Activated naive CD8-positive, alpha-beta T cell treated with anti-CD3 and anti-CD28 coated beads, Interleukin-2, amount 10 ng/mL, durations not matched to agents 7 days and 5 days (primary cell): ENCODE measurements around the gene RNF214. TPM values are rescaled to one million over a fixed set of nuclear protein-coding genes. Genes with fewer than 3 reads are reported as not detected.
"Not testable (repeated sequence)": the region's sequence is repeated elsewhere in the genome, so short reads cannot be mapped to it uniquely, and the experiment has no call there.

Experiments used
- ATAC-seq: fragments of 150-1000 bp; cut with Tn5 transposase; one replicate; pipeline ENCODE4 v1.10.0; 2021; ENCODE audit warnings: low read depth, moderate library complexity
- POLR2A ChIA-PET: fragments of 350-600 bp; sonication (Branson Sonifier 250); formaldehyde crosslinking; loops from one replicate; lab custom pipeline; 2021; ENCODE audit warnings: antibody characterized with exemption; lab: Charles Lee
- DNase-seq: peaks from one replicate; pipeline ENCODE4 v3.0.0; 2021
- H3K27ac Mint-ChIP-seq: one replicate; pipeline ENCODE4 v1.8.0; 2022; ENCODE audit warnings: mild to moderate bottlenecking, mixed read lengths
- H3K27me3 Mint-ChIP-seq: one replicate; pipeline ENCODE4 v1.8.0; 2022; ENCODE audit warnings: mild to moderate bottlenecking, moderate library complexity, mixed read lengths
- H3K36me3 Mint-ChIP-seq: one replicate; pipeline ENCODE4 v1.8.0; 2021; ENCODE audit warnings: mild to moderate bottlenecking, mixed read lengths
- H3K4me1 Mint-ChIP-seq: one replicate; pipeline ENCODE4 v1.8.0; 2021; ENCODE audit warnings: mixed read lengths
- H3K4me3 Mint-ChIP-seq: one replicate; pipeline ENCODE4 v1.8.0; 2022; ENCODE audit warnings: mild to moderate bottlenecking, moderate library complexity, mixed read lengths
- H3K9me3 Mint-ChIP-seq: one replicate; pipeline ENCODE4 v1.8.0; 2021; ENCODE audit warnings: mixed read lengths
- total RNA-seq, 2 experiments: library from RNA; stranded (reverse); gene quantifications; one replicate each; pipeline ENCODE4 v1.2.3, GENCODE V29; 2021

The RNF214 gene
- total RNA-seq, 2 experiments from 2014 or later = 22.6 to 26.0 TPM

- Mint-ChIP-seq H3K36me3 (peaks cover 10% of the 10 kb centered on the region), H3K4me1 (no peaks in the 10 kb centered on the region), H3K27ac (no peak overlapping the region), H3K27me3 (no peaks in the 10 kb centered on the region), H3K9me3 (no peaks in the 10 kb centered on the region), H3K4me3 (no peak overlapping the region)
- DNase-seq (no peak), ATAC-seq (no peak)
- POLR2A ChIA-PET = no interaction called here
Measured at GRCh38 chr11:117200813-117201657, 31.4 kb upstream of the RNF214 start.

GRCh38 chr11:117201658-117202305 is 30.7 kb upstream of the RNF214 start:
- POLR2A ChIA-PET = interaction anchor here (1.1 kb wide), 1 partner anchor 20 kb away, joined by 3 read pairs; no protein-coding TSS in a partner anchor
- DNase-seq = no peak
- Mint-ChIP-seq H3K4me1 (no peaks in the 10 kb centered on the region), H3K27me3 (no peaks in the 10 kb centered on the region), H3K27ac (no peak overlapping the region), H3K36me3 (peaks cover 9% of the 10 kb centered on the region), H3K9me3 (no peaks in the 10 kb centered on the region), H3K4me3 (no peak overlapping the region)
- no peak for ATAC-seq

- Mint-ChIP-seq H3K27ac (no peak overlapping the region), H3K9me3 (no peaks in the 10 kb centered on the region), H3K36me3 (peaks cover 9% of the 10 kb centered on the region), H3K27me3 (no peaks in the 10 kb centered on the region), H3K4me1 (no peaks in the 10 kb centered on the region), H3K4me3 (no peak overlapping the region)
- POLR2A ChIA-PET = interaction anchor here (1.1 to 1.8 kb wide), 3 partner anchors 9 to 19 kb away, joined by 3 to 7 read pairs (median 5); no protein-coding TSS in a partner anchor
- ATAC-seq (no peak), DNase-seq (no peak)
Measured at GRCh38 chr11:117202386-117203068, 29.9 kb upstream of the RNF214 start.

- ATAC-seq = peak; percentile 21
- H3K27me3 Mint-ChIP-seq = no peaks in the 10 kb centered on the region
- H3K36me3 Mint-ChIP-seq = peaks cover 9% of the 10 kb centered on the region
- no peak overlapping the region for H3K27ac Mint-ChIP-seq
- POLR2A ChIA-PET = interaction anchor here (1.1 to 1.8 kb wide), 3 partner anchors 9 to 19 kb away, joined by 3 to 7 read pairs (median 5); no protein-coding TSS in a partner anchor
- DNase-seq = no peak
- H3K4me1 Mint-ChIP-seq = no peaks in the 10 kb centered on the region
- H3K9me3 Mint-ChIP-seq = no peaks in the 10 kb centered on the region
- H3K4me3 Mint-ChIP-seq = no peak overlapping the region
Measured at GRCh38 chr11:117203069-117203407, 29.4 kb upstream of the RNF214 start.

GRCh38 chr11:117204283-117205080 is 28.0 kb upstream of the RNF214 start:
- Mint-ChIP-seq H3K4me1 (peaks cover 2% of the 10 kb centered on the region), H3K9me3 (no peaks in the 10 kb centered on the region), H3K36me3 (peaks cover 9% of the 10 kb centered on the region), H3K27me3 (no peaks in the 10 kb centered on the region), H3K27ac (peak overlapping the region; percentile 11), H3K4me3 (no peak overlapping the region)
- no peak for DNase-seq
- ATAC-seq = no peak
- POLR2A ChIA-PET = interaction anchor here (0.9 kb wide), 1 partner anchor 48 kb away, joined by 3 read pairs; no protein-coding TSS in a partner anchor

GRCh38 chr11:117205211-117205818 is 27.2 kb upstream of the RNF214 start:
- Mint-ChIP-seq H3K27ac (no peak overlapping the region), H3K27me3 (no peaks in the 10 kb centered on the region), H3K36me3 (peaks cover 12% of the 10 kb centered on the region), H3K4me3 (no peak overlapping the region), H3K4me1 (peaks cover 2% of the 10 kb centered on the region), H3K9me3 (no peaks in the 10 kb centered on the region)
- POLR2A ChIA-PET = no interaction called here
- DNase-seq = no peak
- ATAC-seq = no peak

GRCh38 chr11:117206111-117206510 is 26.4 kb upstream of the RNF214 start:
- POLR2A ChIA-PET = not testable (repeated sequence)

GRCh38 chr11:117206859-117207258 is 25.6 kb upstream of the RNF214 start:
- H3K36me3 Mint-ChIP-seq = peaks cover 15% of the 10 kb centered on the region
- POLR2A ChIA-PET, DNase-seq, H3K4me1 Mint-ChIP-seq, H3K9me3 Mint-ChIP-seq, H3K4me3 Mint-ChIP-seq, H3K27ac Mint-ChIP-seq, H3K27me3 Mint-ChIP-seq, ATAC-seq: not testable (repeated sequence)

More at GRCh38 chr11:117206111-117206510, 26.4 kb upstream of the RNF214 start:
- H3K36me3 Mint-ChIP-seq = peaks cover 15% of the 10 kb centered on the region
- H3K4me3 Mint-ChIP-seq, H3K4me1 Mint-ChIP-seq, DNase-seq, ATAC-seq, H3K27ac Mint-ChIP-seq, H3K9me3 Mint-ChIP-seq, H3K27me3 Mint-ChIP-seq: not testable (repeated sequence)

- POLR2A ChIA-PET, DNase-seq: not testable (repeated sequence)
Measured at GRCh38 chr11:117207481-117207880, 25.0 kb upstream of the RNF214 start.

GRCh38 chr11:117208710-117209109 is 23.8 kb upstream of the RNF214 start:
- ATAC-seq, H3K27ac Mint-ChIP-seq, POLR2A ChIA-PET, H3K9me3 Mint-ChIP-seq, H3K4me3 Mint-ChIP-seq, DNase-seq, H3K27me3 Mint-ChIP-seq, H3K4me1 Mint-ChIP-seq: not testable (repeated sequence)
- H3K36me3 Mint-ChIP-seq = peaks cover 18% of the 10 kb centered on the region

More at GRCh38 chr11:117207481-117207880, 25.0 kb upstream of the RNF214 start:
- H3K9me3 Mint-ChIP-seq, H3K4me3 Mint-ChIP-seq, H3K27me3 Mint-ChIP-seq, ATAC-seq, H3K27ac Mint-ChIP-seq, H3K4me1 Mint-ChIP-seq: not testable (repeated sequence)
- peaks cover 15% of the 10 kb centered on the region for H3K36me3 Mint-ChIP-seq

GRCh38 chr11:117209351-117210125 is 22.9 kb upstream of the RNF214 start:
- POLR2A ChIA-PET = interaction anchor here (0.8 kb wide), 1 partner anchor 75 kb away, joined by 4 read pairs; no protein-coding TSS in a partner anchor
- H3K36me3 Mint-ChIP-seq = peaks cover 22% of the 10 kb centered on the region
- ATAC-seq = not testable (repeated sequence)

More at GRCh38 chr11:117209351-117210125, 22.9 kb upstream of the RNF214 start:
- DNase-seq, H3K9me3 Mint-ChIP-seq, H3K27ac Mint-ChIP-seq, H3K27me3 Mint-ChIP-seq, H3K4me3 Mint-ChIP-seq, H3K4me1 Mint-ChIP-seq: not testable (repeated sequence)
